Epithelial cell of proximal tubule (primary cell): ENCODE measurements around the gene S100P. TPM values are rescaled to one million over a fixed set of nuclear protein-coding genes. Genes with fewer than 3 reads are reported as not detected.
A peak's percentile ranks its signal among the peaks of the same experiment; 100 is the strongest.

Experiments
- DNase-seq: peaks from one replicate; pipeline ENCODE4 v3.0.0-alpha.2; 2011; ENCODE audit warnings: low read depth
- H3K4me3 ChIP-seq: 2 replicates; pipeline ENCODE4 v1.5.1; 2011; ENCODE audit warnings: low read depth, mild to moderate bottlenecking, low read length
- total RNA-seq: library from RNA; depleted of rRNA; stranded (reverse); fragments of >200 nt; gene quantifications from 2 replicates; pipeline ENCODE4 v1.2.3, GENCODE V29; 2015
- TF ChIP-seq, protein P1 (sequence below): conservative IDR thresholded peaks from 2 replicates; pipeline ENCODE4 v1.5.1; 2012; ENCODE audit warnings: low read depth, mild to moderate bottlenecking, low read length

The S100P gene
- total RNA-seq, 1 donor from 2014 or later = 92.5 TPM

DNA sequence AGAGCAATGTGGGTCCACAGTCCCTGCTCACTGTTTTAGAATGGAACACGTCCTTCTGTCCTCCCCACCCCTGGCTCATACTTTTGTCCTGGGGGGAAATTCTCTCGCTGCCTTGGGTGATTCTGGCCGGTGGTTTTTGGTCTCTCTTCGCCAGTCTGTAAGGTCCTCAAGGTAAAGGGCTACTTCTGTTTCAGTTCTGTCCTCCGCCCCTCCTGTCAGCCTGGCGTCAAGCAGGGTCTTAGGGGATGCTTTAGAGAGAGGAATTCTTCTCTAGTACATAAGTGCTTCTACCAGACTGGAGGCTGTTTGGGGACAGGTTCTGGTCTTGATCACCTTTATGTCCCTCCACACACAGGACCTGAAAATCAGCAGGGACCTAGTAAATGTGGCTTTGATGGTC, 16.6 kb downstream of the S100P start:
- H3K4me3 ChIP-seq = peak overlapping the region; percentile 72
- TF ChIP-seq, protein P1, sequence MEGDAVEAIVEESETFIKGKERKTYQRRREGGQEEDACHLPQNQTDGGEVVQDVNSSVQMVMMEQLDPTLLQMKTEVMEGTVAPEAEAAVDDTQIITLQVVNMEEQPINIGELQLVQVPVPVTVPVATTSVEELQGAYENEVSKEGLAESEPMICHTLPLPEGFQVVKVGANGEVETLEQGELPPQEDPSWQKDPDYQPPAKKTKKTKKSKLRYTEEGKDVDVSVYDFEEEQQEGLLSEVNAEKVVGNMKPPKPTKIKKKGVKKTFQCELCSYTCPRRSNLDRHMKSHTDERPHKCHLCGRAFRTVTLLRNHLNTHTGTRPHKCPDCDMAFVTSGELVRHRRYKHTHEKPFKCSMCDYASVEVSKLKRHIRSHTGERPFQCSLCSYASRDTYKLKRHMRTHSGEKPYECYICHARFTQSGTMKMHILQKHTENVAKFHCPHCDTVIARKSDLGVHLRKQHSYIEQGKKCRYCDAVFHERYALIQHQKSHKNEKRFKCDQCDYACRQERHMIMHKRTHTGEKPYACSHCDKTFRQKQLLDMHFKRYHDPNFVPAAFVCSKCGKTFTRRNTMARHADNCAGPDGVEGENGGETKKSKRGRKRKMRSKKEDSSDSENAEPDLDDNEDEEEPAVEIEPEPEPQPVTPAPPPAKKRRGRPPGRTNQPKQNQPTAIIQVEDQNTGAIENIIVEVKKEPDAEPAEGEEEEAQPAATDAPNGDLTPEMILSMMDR = no peak
- DNase-seq = no peak

DNA sequence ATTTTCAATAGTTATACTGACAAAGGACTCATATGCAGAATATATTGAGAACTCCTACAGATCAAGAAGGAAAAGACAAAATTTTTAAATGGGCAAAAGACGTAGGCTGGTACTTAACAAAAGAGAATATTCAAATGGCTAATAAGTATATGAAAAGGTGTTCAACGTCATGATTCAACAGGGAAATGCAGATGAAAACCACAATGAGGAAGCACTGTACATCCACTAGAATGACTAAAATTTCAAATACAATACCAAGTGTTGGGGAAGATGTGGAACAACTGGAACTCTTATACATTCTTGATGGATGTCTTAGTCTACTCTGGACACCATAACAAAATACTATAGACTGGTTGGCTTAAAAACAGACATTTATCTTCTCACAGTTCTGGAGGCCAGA, 17.3 kb downstream of the S100P start:
- no peak for DNase-seq
- TF ChIP-seq, protein P1 = no peak
- H3K4me3 ChIP-seq = no peak overlapping the region

DNA sequence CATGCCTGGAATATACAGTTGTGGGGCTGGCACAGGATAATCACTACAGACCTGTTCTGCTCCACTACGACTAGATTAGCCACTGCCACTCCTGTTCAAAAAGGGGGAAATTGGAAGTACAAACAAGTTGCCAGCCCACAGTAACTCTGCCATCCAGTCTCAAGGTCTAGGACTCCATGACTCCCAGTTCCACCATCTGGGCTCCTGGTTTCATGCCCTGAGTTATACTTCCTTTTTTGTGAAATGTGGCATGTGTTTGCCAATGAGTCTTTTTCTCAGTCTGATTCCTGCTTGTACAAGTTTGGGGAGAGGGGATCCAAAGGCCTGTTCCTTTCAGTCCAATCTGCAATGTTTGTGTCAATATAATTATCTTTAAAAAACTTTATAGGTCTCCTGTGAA, 21.3 kb downstream of the S100P start:
- H3K4me3 ChIP-seq = no peak overlapping the region
- no peak for DNase-seq
- TF ChIP-seq, protein P1 = no peak

DNA sequence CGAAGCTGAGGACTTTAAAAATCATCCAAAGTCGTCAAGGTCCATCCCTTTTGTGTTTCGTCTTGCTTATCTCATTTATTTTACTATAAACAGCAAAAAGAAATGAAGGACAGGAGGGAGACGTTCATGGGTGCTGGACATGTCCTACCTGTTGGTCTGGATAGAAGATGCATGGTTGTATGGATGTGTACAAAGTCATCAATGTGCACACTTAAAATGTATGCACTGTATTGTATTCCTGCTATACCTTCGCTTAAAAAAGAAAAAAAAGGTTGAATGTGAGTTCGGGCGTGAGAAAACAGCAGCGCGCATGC, 22.0 kb downstream of the S100P start:
- DNase-seq = no peak
- peak overlapping the region; percentile 87 for H3K4me3 ChIP-seq
- TF ChIP-seq, protein P1 = peak; percentile 0

DNA sequence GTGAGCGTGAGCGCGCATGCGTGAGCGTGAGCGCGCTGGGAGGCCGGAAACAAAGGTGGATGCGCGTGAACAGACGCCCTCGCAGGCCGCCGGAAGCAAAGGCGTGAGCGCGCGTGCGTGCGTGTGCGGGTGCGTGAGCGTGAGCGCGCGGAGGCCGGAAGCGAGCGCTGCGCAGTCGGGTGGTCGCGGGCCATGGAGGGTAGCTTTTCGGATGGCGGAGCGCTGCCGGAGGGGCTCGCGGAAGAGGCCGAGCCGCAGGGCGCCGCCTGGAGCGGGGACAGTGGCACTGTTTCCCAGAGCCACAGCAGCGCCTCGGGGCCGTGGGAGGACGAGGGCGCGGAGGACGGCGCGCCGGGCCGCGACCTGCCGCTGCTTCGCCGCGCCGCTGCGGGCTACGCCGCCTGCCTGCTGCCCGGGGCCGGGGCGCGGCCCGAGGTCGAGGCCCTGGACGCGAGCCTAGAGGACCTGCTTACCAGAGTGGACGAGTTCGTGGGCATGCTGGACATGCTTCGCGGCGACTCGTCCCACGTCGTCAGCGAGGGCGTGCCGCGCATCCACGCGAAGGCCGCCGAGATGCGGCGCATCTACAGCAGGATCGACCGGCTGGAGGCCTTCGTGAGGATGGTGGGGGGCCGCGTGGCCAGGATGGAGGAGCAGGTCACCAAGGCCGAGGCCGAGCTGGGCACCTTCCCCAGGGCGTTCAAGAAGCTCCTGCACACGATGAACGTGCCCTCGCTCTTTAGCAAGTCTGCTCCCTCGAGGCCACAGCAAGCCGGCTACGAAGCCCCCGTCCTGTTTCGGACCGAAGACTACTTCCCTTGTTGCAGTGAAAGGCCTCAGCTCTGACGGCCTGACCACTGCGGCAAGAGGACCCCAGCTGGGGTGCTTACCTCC, 22.6 kb downstream of the S100P start, which contains the start of gene BLOC1S4:
BLOC1S4 (plus strand) TSS at position 157 of the 894 bp plus-strand sequence; CDS start at position 193, 36 bp downstream.
- TF ChIP-seq, protein P1 = peak; percentile 2
- DNase-seq = no peak

DNA sequence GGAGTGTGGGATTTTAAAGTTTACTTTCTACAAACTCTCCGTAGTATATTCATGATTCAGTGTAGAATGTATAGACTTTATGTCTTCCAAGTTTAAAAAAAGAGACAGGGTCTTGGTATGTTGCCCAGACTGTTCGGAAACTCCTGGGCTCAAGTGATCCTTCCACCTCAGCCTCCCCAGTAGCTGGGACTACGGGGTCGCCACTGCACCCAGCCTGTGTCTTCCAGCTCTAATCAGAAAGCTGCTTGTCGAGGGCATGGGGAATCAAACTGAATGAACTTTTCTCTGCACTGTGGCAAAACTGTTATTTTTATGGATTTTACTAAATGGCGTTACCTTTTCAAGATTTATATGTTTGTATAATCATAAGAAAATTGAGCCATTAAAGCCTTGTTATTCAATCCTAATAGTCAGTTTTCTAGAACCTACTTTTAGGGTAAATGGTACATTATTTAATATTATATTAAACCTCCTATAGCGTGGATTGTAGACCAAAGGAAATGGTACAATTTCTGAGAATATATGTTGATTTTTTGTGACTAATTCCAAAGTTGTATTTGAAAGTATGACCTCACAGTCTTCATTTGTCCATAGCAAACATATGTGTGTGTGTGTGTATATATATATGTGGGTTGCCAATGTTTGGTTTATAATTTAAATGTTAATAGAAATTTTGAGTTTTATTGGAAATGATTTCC, 23.4 kb downstream of the S100P start:
- no peak for DNase-seq
- TF ChIP-seq, protein P1 = no peak
- peak overlapping the region; percentile 87 for H3K4me3 ChIP-seq

More for the DNA sequence above, 22.6 kb downstream of the S100P start, which contains the start of gene BLOC1S4:
- H3K4me3 ChIP-seq = peak within 1 kb of the TSS; percentile 87
